Activated T-cell treated with anti-CD3 and anti-CD28 coated beads, Interleukin-2, amount 50 U/mL, for 48 hours (primary cell): ENCODE results near the gene DPPA3.
"Not testable (repeated sequence)": the region's sequence is repeated elsewhere in the genome, so short reads cannot be mapped to it uniquely, and the experiment has no call there.

Experiments used
- DNase-seq, 2 experiments: peaks; one replicate each; pipeline ENCODE4 v3.0.0-alpha.2; 2020

Gene DPPA3

DNA sequence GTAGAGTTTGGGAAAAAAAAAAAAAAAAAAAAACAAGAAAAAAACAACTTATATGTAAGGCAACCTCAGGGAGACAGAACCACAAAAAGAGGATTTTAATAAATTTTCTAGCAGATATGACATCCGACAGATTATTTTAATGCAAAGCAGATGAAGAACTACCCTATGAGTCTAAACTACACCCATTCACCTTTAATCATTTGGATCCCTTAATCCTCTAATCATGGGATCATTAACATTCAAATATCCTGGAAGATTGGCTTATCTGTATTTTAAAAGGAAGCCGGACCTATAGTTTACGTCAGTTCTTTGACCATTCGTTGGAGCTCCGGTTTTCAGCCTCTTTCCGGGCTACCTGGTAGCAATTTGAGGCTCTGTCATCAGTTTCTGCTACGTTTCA, at the start of gene DPPA3:
DPPA3 (plus strand) TSS at position 301 of the 400 bp plus-strand sequence. CDS start 138 bp downstream, outside the sequence.
- DNase-seq = no peak

DNA sequence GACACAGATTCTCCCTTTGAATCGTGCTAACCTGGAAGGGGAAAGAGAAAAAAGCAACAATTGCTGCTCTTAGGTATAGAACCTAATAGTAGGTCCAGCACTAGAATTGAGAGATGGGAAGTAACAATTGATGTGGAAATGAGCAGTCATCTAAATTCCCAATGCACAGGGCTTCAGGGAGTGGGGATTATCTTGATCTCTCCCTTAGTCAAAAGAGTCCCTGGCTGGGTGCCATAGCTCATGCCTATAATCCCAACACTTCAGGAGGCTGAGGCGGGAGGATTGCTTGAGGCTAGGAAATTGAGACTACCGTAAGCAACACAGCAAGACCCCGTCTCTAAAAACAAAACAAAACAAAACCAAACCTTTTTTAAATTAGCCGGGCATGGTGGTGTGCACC, 49.5 kb upstream of the DPPA3 start:
- no peak for DNase-seq

DNA sequence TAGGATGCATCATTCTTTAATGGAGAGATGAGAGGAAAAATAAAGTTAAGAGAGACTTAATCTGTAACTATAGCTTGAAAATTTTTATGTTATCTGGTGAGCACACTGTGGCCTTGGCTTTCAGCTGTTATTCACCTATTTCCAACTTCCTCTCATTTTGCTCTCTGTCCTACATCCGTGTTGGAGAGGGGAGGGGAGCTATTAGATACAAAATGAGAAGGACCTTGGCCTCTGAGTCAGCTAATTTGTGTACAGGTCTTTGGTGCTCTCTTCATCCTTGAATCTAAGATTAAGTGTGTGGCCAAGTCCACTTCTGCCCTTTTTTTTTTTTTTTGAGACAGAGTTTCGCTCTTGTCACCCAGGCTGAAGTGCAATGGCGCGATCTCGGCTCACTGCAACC, 44.6 kb upstream of the DPPA3 start:
- no peak for DNase-seq

DNA sequence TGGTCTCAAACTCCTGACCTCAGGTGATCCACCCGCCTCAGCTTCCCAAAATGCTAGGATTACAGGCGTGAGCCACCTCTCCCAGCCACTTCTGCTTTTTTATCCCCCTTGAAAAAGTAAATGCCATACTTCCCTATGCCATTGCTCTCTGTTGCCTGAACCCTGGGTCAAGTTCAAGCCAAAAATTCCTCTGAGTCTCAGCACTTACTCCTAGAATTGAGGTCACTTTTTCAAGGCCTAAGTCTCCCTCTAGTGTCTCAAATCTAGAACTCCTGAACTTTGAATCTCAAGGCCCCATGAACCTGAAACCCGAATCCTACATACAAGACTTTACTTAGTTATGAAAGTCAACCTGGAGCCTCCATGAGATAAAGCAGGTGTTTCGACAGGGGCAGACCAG, 44.1 kb upstream of the DPPA3 start:
- no peak for DNase-seq

DNA sequence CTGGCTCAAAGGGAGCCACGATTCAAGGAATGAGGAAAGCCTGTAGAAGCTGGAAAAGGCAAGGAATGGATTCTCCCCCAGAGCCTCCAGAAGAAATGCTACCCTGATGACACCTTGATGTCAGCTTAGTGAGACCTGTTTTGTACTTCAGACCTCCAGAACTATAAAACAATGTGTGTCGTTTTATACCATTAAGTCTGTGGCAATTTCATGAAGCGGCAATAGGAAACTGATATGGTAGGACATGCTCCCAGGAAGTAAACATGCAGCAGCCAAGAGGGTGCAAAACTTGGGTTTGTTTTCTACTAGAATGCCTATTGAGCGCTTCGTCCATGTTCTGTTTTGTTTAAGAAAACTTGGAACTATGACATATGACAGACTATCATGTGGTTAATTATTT, 43.1 kb upstream of the DPPA3 start:
- DNase-seq = no peak

DNA sequence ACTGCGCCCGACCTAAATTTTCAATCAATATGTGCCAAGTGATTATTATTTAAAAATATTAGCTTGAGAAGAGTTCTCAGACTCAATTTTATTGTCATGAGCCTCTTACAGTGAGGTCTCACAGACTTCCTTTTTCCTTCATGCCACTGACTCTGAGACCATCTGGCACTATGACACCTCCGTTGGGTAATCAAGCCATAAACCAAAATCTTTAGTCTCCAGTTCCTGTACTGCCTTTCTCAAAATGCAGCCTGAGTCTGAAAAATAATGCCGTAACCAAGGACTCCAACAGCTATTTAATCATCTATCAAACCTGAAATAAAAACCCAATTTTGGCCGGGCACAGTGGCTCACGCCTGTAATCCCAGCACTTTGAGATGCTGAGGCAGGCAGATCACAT, 35.8 kb upstream of the DPPA3 start:
- DNase-seq = not testable (repeated sequence)

DNA sequence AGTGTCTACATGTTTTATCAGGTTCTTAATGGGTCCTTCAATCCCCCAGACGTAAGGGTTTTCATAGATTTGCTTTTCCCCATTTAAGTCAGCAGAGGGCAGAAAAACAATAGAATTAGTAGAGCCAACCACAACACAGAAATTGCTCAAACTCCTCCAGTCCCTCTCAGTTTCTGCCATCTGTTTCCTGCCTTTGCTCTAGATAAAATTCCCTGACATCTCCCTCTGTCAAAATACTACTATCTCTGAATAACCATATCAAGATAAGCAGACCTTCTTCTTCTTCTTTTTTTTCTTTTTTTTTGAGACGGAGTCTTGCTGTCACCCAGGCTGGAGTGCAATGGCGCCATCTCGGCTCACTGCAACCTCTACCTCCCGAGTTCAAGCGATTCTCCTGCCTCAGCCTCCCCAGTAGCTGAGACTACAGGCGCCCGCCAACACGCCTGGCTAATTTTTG, 33.8 kb upstream of the DPPA3 start:
- peak; percentile 18 to 24 for DNase-seq

DNA sequence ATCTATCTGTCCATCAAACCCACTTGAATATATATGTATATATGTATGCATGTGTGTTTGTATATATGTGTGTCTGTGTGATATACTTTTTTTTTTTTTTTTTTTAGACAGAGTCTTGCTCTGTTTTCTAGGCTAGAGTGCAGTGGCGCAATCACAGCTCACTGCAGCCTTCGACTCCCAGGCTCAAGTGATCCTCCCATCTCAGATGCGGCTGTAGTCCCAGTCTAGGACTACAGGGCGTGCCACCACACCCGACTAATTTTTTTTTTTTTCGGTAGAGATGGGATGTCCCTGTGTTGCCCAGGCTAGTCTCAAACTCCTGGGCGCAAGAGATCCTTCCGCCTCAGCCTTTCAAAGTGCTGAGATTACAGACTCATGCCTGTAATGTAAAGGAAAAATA, 32.5 kb upstream of the DPPA3 start:
- DNase-seq = no peak

DNA sequence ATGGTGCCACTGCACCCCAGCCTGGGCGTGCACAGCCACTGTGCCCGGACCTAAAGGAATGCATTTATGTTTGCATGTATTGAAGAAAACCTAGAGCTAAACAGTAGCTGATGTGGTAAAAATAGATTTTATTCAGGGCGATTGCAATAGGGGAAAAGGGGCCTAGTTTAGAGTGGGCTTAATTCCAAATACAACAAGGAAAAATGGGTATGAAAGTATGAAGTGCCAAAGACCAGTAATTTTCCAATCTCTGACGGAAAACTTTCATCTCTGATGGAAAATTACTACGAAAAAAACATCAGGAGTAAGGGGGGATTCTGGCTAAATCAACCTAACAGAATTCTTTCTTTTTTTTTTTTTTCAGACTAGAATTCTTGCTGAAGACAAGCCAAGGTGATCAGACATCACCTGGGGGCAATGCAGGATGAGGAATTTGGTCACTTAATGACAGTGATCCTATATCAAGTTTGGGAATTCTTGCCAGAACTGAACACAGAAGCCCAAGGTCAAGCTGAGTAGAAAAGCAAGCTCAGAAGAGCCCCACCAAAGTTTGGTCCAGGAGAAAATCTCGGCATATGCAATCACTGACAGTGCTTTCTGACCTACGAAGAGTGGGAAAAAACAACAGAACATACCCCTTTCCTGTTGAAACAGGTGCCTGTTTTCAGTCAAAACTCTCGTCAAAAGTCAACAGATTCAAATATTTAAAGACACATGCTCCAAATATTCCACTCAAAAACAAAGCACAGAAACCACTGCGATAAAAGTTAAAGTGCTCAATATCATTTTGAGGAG, 31.8 kb upstream of the DPPA3 start:
- DNase-seq = no peak

DNA sequence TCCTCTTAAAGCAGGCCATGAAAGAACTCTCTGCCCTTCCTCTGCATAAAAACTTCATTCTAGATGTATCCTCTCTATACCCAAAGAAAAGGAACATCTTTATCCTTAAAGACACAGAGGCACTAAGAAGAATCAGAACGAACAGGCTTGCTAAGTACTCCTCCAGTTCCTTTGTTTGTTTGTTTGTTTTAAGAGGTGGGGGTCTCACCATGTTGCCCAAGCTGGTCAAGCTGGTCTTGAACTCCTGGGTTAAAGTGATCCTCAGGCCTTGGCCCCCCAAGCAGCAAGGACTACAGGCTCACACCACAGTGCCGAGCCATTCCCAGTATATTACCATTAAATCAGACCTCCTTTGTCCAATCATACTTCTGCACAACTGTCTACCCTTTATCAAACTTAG, 29.7 kb upstream of the DPPA3 start:
- no peak for DNase-seq

DNA sequence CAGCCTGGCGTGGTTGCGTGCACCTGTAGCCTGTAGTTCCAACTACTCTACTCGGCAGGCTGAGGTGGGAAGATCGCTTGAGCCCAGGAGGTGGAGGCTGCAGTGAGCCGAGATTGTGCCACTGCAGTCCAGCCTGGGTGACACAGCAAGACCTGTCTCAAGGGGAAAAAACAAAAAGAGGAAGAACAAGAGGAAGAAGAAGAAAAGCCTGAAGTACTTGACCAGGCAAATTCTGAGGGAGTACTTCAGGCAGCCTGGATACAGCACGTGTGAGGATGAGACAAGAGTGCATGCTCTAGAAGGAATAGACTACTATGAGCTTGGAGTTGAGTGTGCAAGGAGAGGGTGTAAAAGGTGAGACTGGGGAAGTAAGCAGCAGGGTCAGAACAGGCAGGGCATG, 17.4 kb upstream of the DPPA3 start:
- DNase-seq = no peak

DNA sequence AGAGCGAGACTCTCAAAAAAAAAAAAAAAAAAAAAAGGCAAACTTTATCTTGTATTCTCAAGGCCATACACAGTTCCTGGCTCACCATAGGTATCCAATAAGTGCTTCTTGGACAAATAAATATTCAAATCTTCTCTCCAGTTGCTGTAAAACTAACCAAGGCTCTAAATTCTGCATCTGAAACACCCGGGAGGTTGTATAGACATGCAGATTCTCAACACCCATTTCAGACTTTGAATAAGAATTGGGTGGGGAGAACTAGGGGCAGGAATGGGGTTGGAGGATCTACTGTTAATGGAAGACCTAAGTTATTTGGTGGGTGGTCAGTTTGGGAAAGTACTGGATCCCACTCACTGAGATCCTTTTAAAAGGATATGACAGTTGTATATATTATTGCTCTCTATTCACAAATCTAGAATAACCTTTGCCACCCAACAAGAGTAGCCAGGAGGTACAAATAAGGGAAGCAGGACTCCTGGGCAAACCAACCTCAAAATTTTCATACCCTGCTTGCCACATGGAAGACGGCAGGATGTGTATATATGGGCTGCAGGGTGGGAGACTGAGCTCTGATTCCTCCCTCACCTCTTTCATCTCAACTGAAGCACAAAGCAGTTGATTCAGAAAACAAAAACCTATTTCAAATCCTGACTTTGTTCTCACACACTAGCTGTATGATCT, 16.5 kb upstream of the DPPA3 start:
- no peak for DNase-seq

DNA sequence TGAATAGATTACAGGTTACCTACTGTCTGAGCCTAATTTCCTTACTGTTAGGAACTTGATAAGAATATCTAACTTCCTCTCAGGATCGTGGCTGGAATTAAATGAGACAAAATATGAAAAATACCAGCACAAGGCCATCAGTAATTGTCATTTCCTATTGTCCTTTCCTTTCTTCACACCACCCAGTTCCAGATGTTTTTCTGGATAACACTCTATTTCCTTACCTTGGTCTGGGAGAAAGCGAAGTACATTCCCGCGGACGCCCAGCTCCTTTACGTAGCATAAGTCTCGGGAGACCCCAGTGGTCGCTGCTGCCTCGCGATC, 16.0 kb upstream of the DPPA3 start:
- DNase-seq = no peak

DNA sequence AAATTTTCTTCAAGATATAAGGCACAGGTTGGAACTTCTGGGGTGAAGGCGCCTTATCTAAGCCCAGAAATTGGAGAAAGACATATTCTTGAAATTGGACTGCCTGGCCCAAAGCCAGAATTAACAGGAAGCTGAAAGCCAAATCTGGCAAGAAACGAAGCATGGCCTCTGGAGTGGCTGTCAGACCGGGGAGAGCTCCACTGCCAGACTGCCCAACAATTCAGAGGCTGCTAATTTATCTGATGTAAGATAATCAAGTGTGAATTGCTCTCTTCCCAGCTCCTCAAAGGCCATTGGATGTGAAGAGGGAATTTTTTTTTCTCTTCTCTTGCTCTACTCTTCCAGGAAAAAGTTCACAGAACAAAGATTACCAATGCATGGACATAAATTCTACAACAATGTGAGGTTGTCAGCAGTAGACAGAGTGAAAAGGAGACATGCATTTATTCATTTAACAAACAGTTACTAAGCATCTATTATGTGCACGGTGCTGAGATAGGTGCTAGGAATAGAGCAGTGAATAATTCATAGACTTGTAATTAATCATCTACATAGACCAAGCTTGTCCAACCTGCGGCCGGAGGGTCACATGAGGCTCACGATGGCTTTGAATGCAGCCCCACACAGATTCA, 15.6 kb upstream of the DPPA3 start, which contains the start of gene GDF3:
GDF3 (minus strand) TSS at position 210 of the 632 bp plus-strand sequence; CDS start at position 163, 47 bp downstream.
- no peak for DNase-seq

DNA sequence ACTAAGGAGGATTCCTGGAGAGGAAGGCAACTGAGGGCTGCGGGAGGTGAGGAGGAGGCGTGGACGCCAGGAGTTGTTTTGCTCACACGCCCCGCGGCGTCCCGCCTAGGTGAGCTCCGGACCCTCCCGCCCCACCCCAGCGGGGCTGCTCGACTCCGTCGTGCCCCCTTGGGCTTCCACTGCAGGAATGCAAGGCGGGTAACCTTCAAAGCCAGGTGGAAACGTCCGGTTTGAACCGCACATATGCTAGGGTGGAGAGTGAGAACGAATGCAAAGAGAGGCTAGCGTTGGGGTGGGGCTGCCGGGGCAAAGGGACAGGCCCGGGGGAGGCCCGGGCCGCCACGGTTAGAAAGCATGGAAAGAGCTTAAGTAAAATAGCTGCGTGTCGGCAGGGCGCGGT, 5.4 kb upstream of the DPPA3 start:
- DNase-seq = no peak

DNA sequence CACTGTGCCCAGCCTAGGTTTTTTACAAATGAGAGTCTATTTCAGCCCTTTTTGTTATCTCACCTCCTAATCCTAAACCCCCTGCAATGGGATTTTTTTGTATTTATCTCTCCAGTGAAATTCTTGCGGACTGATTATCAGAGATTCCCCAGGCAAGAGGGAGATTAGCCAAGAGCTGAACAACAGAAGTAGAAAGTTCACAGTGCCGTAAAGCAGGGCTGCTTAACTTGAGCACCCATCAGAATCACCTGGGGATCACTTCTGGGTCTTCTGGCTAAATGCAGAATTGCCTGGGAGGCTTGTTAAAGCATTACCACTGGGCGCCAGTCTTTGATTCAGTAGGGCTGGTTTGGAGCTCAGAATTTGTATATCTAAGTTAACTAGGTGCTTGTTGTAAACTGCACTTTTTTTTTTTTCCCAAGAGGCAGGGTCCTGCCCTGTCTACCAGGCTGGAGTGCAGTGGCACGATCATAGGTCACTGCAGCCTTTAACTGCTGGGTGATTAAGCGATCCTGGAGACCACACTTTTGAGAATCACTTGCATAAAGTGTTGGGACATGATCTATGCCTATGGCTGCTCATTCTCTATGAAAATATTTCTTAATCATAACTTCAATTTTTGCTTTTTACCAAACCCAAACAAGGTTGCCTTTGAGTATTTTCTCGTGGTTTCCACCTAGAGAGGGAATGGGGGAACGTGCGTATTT, 1.1 kb upstream of the DPPA3 start:
- DNase-seq = no peak

DNA sequence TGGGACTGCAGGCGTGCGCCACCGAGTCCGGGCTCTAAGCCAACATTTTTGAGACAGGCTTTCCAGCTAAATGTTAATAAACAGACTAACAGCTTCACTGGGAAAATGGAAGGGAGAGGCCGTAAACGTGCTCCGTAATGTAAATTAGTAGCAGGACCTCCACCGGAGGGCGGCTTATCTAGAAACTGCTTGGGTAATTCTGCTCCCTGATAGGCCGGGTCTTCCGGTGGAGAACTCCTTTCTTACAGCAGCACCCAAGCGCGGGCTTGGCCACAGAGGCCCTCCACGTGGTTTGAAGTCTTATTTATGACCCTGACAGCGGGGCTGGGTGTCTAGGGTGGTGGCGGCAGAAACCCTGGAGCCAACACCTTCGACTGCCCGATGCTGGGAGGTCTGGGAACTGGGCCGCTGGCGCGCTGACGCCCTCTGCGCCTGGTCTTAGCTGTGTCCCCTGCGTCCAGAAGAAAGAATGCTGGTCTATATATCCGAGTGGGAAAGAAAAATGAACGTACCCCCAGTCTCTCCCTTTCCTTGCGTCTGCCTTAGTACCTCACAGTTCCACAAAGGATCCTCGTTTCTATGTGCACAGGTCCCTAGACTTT, 1.7 kb downstream of the DPPA3 start:
- DNase-seq = no peak

DNA sequence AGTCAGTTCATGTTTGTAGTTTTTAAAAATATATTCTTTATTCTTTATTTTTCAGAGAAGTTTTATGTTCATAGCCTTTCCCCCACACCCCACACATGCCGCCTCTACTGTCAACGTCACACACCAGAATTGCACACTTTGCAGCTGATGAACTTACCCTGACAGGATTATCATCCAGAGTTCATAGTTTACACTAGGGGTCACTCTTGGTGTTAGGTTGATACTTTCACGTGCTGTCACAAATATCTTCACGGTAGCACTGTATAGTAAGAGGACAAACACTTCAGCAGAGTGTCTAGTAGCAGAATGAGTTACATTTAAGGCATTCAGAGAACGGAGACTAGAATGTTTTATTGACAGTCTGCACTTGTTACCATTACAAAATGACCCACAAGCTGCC, 5.1 kb downstream of the DPPA3 start:
- DNase-seq = no peak

DNA sequence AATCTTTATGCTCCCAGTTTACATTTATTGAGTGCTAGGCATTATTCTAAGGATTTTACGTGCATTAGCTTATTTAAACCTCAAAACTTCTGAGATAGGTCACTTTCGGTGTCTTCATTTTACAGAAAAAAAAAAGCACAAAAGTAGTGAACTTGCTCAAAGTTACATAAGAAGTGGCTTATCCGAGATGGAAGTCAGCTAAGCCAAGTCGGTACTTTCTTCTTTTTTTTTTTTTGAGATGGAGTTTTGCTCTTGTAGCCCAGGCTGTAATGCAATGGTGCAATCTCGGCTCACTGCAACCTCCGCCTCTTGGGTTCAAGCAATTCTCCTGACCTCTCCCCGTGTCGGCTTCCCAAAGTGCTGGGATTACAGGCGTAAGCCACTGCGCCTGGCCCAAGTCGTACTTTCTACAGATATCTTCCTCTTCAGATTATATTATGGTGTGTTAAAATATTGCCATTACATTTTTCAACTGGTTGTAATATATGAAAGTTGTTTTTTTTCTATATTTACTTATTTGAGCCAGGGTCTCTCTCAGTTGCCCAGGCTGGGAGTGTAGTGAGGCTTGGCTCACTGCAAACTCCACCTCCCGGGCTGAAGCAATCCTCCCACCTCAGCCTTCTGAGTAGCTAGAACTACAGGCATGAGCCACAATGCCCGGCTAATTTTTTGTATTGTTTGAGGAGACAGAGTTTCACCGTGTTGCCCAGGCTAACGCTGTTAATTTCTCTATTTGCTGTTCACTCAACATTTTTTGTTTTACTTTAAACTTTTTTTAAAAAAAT, 8.9 kb downstream of the DPPA3 start:
- DNase-seq = no peak

DNA sequence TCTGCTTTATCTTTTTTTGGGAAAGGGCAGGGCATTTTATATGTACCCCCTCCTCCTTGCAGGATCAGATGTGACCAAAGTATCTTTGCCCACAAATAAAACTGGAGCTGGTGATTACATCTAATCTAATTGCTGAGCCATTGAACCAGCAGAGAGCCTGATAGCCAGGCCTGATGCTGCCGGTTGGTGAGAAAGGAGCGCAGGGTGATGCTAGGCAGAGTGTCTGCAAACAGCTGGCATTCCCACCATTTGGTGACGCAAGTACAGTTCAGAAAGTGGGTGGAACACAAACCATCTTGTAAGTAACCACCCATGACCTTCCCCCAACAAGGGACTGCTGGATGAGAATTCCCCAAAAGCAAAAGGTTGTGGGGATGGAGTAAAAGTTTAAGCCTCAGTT, 12.7 kb downstream of the DPPA3 start:
- no peak for DNase-seq

DNA sequence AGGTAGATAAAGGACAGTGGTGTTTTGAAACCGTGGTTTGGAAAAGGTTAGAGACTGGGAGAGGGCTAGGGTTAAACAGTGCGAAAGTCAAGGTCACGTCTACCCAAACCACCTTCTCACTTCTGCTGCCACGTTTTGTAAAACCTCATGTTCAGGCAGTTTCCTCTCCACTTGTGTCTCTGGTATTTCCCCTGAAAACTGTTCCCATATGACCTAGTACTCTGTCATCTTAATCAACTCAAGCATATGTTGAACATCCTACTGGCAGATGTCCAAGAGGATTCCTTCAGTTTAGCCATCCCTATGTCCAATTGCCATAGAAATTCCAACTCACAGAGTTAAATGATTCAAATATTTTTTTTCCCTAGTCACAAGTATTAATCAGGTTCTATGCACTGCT, 18.5 kb downstream of the DPPA3 start:
- DNase-seq = no peak

DNA sequence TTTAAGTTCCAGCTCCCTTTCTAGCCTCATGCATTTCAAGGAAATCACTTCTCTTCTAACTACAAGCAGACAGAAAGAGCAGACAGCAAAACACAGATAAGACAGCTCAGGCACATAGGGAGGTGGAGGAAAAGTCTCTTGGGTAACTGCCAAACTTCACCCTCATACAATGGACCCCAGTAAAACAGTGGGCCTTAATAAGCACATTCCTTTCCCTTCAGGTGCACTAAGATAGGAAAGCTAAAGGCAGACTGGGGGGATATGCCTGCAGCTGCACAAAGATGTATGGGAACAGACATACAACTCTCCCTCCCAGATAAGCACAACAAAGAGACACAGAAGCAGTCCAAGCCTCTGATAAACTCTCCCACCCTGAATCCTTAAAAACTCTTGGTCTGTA, 19.8 kb downstream of the DPPA3 start:
- not testable (repeated sequence) for DNase-seq
